Measurements from ENCODE around the gene NTS.

NTS gene, protein sequence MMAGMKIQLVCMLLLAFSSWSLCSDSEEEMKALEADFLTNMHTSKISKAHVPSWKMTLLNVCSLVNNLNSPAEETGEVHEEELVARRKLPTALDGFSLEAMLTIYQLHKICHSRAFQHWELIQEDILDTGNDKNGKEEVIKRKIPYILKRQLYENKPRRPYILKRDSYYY

GRCh38 chr12:85874031-85874461, at the start of gene NTS:
NTS (plus strand) TSS chr12:85874295; CDS start chr12:85874404, 109 bp downstream.
- DNase-seq, result no peak

- DNase-seq, result no peak
Measured at GRCh38 chr12:85825746-85826145, 48.3 kb upstream of the NTS start.

GRCh38 chr12:85828576-85828975, 45.5 kb upstream of the NTS start:
- no peak for DNase-seq

GRCh38 chr12:85829391-85829790, 44.7 kb upstream of the NTS start:
- DNase-seq, result no peak

- no peak for DNase-seq
Measured at GRCh38 chr12:85831327-85831990, 42.6 kb upstream of the NTS start.

- DNase-seq, result no peak
Measured at GRCh38 chr12:85833579-85833978, 40.5 kb upstream of the NTS start.

DNA sequence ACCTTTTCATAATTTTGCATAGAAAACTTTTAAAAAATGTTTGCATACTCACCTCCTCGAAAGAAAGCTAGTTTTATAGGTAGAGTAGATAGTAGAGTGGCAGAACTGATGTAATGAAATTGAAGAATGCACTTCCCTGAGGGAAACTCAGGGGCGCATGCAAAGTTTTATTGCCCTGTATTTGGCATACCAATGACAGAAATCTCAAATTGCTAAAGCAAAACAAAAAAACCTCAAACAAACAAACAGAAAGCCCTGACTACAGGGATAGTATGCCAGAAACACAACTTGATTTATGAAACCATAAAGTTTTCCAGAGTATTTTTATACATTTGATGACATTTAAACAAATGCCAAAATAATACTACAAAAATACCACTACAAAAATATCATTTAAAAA, 39.7 kb upstream of the NTS start:
- DNase-seq, result no peak

DNA sequence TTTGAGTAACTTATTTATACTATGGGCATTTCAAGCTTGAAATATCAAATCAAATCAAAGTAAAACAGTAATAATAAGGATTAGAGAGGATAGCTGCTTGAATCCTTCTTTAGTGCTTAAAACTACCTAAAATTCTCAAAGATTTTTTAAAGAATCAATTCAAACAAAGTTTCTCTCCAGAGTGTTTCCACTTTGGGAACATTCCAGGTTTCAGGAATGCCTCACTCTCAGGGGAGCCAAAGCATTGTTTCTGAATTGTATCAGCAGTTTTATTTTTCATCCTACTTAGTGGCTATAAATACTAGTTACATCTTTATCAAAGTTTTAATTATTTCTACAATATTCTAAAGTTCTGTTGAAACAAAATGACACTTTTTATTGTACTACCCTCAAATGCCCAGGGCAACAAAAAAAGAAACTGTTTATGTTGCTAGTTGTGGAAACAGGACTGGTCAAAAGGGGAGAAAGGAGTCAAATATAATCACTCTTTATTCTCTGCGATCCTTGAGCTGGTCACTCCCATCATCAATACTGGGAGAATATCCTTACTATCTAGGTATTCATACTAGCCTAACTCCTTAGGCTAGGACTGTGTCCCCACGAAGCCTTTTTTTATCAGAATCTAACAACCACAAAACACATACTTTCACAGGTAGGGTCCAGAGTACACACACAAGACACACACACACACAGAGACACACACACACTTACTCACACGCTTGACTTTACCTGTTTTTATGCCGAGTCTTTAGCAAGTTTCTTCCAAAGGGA, 38.5 kb upstream of the NTS start:
- no peak for DNase-seq

DNA sequence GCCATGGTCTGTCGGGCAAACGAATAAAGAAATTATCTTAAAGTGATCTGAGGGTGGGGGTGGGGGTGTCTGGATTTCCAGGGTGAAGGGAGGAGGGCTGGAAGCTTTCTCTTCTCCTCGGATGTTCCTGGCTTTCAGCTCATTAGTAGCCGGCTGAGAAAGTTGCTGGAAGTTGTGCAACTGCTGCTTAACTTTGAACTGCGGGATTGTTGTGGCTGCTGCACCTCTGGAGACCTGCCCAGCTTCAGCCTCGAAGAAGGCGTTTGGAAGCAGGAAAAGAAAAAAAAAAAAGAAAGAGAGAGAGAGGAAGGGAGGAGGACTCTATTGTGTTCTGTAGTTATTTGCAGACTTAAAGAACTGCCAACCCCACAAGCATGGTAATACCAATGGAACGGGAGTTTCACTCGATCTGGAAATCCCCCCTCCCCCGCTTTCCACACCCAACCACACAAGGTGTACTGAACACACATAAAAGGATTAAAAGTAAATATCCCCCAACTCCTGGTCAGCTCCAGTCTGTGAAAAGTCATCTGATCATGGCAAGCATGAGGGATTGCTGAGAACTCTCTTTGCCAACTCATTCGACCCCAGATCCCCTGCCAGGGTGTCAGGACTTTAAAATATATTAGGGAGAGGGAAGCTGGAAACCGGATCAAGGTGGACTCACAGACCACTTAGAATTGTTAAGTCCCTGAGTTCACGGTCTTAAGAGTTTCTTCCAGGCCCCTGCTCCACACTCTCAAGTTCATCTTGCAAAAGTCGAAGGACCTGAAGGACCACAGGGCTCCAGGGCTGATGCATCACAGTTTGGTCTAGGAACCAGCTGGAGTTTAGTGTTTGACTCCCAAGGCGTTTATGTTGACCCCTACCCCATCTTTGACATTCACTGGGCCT, 37.7 kb upstream of the NTS start, which contains the start of gene RASSF9:
Gene RASSF9, minus strand, starts transcription at position 213 of the 894 bp plus-strand sequence. Its CDS starts 208 bp downstream, at position 5.
- no peak for DNase-seq

DNA sequence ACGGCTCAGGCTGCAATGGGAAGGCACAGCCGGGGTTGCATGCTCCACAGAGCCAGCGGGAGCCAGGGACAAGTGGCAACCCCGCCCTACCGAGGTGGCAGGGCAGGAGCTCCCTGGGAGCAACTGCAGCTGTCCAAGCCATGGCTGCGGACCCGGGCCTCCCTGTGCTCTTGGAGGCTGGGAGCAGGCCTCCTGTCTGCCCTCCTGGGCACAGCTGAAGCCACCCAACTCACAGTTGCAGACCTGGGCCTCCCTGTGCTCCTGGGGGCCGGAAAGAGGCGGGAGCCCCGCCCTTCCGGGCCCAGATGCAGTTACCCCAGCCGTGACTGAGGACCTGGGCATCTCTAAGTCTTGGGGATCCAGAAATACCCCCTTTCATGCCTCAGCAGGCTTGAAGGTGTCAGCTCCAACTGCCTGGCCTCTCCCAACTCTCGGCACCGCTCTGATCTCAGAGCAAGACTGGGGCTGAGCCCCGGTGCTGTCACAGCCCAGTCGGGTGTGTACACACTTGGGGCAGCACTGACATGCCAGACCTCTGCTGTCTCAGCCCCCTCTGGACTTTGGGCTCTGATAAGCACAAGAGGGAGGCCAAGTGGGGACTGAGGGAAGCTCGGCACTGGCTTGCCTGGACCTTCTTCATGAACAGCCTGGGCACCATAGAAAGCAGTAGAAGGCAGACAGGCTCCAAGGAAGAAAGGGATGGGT, 30.3 kb upstream of the NTS start:
- no peak for DNase-seq

- DNase-seq, result no peak
Measured at GRCh38 chr12:85849344-85849743, 24.8 kb upstream of the NTS start.

GRCh38 chr12:85855305-85855704, 18.8 kb upstream of the NTS start:
- DNase-seq, result no peak

- DNase-seq, result no peak
Measured at GRCh38 chr12:85856966-85857365, 17.1 kb upstream of the NTS start.

DNA sequence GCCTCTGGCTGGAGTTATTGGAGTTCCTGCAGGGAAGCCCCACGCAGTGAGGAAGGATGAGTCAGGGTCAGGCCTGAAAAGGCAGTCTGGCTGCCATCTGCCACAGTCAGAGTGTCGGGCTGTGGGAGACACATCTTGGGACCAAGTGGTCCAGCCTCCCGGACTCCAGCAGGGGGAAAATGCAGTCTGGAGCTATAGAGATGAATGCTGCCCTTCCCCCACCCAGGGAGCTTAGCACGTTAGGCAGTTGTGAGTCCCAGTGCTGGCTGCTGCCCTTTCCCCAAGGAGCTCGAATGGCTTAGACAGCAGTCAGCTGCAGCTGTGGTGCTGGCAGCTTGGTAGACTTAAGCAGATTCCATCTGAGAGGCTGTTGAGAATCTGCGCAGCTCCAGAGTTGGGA, 8.2 kb upstream of the NTS start:
- DNase-seq, result no peak

DNA sequence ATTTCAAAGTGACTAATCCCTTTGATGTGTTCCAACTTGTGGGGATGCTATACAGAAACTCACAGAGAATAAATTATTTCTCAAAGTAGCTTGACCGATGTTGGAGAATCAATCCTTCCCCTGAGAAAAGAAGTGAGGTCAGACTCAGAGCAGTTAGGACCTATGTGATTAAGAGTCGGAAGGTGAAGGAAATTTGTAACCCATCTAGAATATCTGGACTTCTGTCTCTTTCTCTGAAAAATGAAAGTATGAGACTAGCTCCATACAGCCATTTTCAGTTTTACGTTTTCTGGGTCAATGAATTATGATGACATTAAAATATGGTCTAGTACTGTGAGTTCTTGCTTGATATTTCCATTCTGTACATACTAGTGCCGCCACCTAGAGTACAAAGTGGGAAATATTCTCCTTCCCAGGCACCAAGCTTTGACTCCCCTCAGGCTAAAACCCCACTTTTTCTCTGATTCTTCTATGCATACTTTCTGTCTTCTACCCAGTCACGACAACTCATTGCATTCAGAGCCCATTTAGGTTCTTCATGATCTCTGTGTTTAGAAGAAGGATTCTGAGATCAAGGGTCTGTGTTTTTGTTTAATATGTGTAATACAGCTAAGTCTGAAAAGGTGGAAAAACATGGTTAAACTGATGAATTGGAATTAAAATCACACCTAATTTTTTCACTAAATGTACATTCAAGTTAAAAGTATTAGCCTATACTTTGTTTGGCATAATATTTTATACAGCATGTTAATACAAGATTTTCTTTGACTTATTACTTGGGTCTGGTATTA, 6.9 kb upstream of the NTS start:
- no peak for DNase-seq

DNA sequence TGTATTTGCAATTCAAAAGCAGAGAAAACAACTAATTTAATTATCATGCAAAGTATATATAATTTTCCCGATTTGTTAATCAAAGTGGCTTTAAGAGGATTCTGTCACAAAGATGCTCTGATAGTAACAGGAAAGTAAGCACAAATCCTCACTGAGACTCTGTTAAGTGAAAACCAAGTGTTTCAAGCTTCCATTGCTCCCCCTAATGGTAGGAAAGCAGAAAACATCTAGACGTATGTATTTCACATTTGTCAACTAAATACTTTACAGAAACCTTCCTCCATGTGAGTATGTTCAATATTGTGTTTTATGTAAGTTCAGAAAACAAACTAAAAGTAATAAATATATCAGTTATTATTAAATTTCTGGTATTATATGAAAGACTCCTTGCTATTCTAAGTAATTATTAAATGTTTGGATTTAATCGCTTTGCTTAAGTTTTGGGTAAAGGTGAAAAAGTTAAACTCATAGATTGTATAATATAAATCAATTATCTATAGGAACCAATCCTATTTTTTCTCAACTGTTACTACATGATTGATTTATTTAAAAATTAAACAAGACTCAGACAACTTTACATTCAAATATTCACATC, 1.5 kb upstream of the NTS start:
- DNase-seq, result no peak

GRCh38 chr12:85877459-85877858, 3.4 kb downstream of the NTS start:
- no peak for DNase-seq

DNA sequence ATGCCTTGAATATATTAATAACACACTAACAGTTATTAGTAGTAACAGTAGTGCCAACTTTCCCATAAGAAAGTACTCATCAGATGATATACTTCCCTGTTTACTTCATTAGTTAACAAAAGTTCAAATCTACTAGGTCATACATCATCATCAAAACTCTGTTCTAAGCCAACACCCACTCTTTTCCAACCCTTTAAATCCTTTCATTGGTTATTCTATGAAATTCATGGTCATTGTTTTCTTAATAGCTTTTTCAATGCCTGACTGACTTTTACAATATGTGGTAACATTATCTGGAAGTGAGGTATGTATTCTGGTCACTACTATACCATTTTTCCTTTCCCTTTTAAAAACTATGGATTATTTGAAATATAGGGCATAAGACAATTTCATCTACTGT, 9.7 kb downstream of the NTS start:
- DNase-seq, result no peak

GRCh38 chr12:85894653-85895052, 20.6 kb downstream of the NTS start:
- no peak for DNase-seq

- no peak for DNase-seq
Measured at GRCh38 chr12:85920324-85920947, 46.3 kb downstream of the NTS start.

Data from activated CD8-positive, alpha-beta memory T cell treated with anti-CD3 and anti-CD28 coated beads for 24 hours (primary cell).